Measurements from ENCODE around the gene AURKAIP1.

The AURKAIP1 gene

GRCh38 chr1:1337793-1338147 lies 37.2 kb downstream of the AURKAIP1 start:
- H3K4me3 Mint-ChIP-seq = no peak overlapping the region
- no peaks in the 10 kb centered on the region for H3K27me3 Mint-ChIP-seq
- no peaks in the 10 kb centered on the region for H3K4me1 Mint-ChIP-seq
- no peak for DNase-seq
- H3K36me3 Mint-ChIP-seq = peaks cover 30 to 45% of the 10 kb centered on the region in 2 donors
- peak; percentile 75 to 78 for ATAC-seq (replicated peaks)
- no peaks in the 10 kb centered on the region for H3K9me3 Mint-ChIP-seq
- H3K27ac Mint-ChIP-seq = no peak overlapping the region

- peaks cover 30 to 45% of the 10 kb centered on the region in 2 donors for H3K36me3 Mint-ChIP-seq
- no peaks in the 10 kb centered on the region for H3K9me3 Mint-ChIP-seq
- ATAC-seq (replicated peaks) (no peak), DNase-seq (no peak)
- no peak overlapping the region for H3K27ac Mint-ChIP-seq
- no peak overlapping the region for H3K4me3 Mint-ChIP-seq
- no peaks in the 10 kb centered on the region for H3K4me1 Mint-ChIP-seq
- H3K27me3 Mint-ChIP-seq = no peaks in the 10 kb centered on the region
Measured at GRCh38 chr1:1336931-1337792, 37.8 kb downstream of the AURKAIP1 start.

- H3K9me3 Mint-ChIP-seq = no peaks in the 10 kb centered on the region
- H3K27me3 Mint-ChIP-seq = no peaks in the 10 kb centered on the region
- no peak for DNase-seq
- H3K4me1 Mint-ChIP-seq = no peaks in the 10 kb centered on the region
- H3K4me3 Mint-ChIP-seq = no peak overlapping the region
- H3K36me3 Mint-ChIP-seq = peaks cover 27 to 42% of the 10 kb centered on the region in 2 donors
- H3K27ac Mint-ChIP-seq = no peak overlapping the region
- ATAC-seq (replicated peaks) = no peak
Measured at GRCh38 chr1:1336446-1336845, 38.6 kb downstream of the AURKAIP1 start.

- peaks cover 0 to 1% of the 10 kb centered on the region in 2 donors for H3K4me1 Mint-ChIP-seq
- no peak overlapping the region for H3K4me3 Mint-ChIP-seq
- no peak for DNase-seq
- no peak overlapping the region for H3K27ac Mint-ChIP-seq
- H3K9me3 Mint-ChIP-seq = no peaks in the 10 kb centered on the region
- ATAC-seq (replicated peaks) = no peak
- no peaks in the 10 kb centered on the region for H3K27me3 Mint-ChIP-seq
- peaks cover 22 to 36% of the 10 kb centered on the region in 2 donors for H3K36me3 Mint-ChIP-seq
Measured at GRCh38 chr1:1335792-1336248, 39.2 kb downstream of the AURKAIP1 start.

GRCh38 chr1:1335283-1335682 lies 39.7 kb downstream of the AURKAIP1 start:
- no peak overlapping the region for H3K4me3 Mint-ChIP-seq

GRCh38 chr1:1334835-1335234 lies 40.2 kb downstream of the AURKAIP1 start:
- Mint-ChIP-seq H3K4me1 (peaks cover 0 to 4% of the 10 kb centered on the region in 2 donors), H3K27me3 (no peaks in the 10 kb centered on the region), H3K9me3 (no peaks in the 10 kb centered on the region), H3K36me3 (peaks cover 16 to 27% of the 10 kb centered on the region in 2 donors), H3K27ac (no peak overlapping the region), H3K4me3 (no peak overlapping the region)
- no peak for DNase-seq
- ATAC-seq (replicated peaks) = no peak

More at GRCh38 chr1:1335283-1335682, 39.7 kb downstream of the AURKAIP1 start:
- Mint-ChIP-seq H3K36me3 (peaks cover 21 to 30% of the 10 kb centered on the region in 2 donors), H3K27me3 (no peaks in the 10 kb centered on the region), H3K27ac (no peak overlapping the region), H3K4me1 (peaks cover 0 to 2% of the 10 kb centered on the region in 2 donors), H3K9me3 (no peaks in the 10 kb centered on the region)
- no peak for DNase-seq
- no peak for ATAC-seq (replicated peaks)

GRCh38 chr1:1333551-1334241 lies 41.3 kb downstream of the AURKAIP1 start:
- H3K27ac Mint-ChIP-seq = peak overlapping the region; percentile 37
- H3K9me3 Mint-ChIP-seq = no peaks in the 10 kb centered on the region
- H3K4me3 Mint-ChIP-seq = no peak overlapping the region
- no peak for DNase-seq
- no peak for ATAC-seq (replicated peaks)
- H3K36me3 Mint-ChIP-seq = peaks cover 15 to 24% of the 10 kb centered on the region in 2 donors
- no peaks in the 10 kb centered on the region for H3K27me3 Mint-ChIP-seq
- H3K4me1 Mint-ChIP-seq = peaks cover 0 to 6% of the 10 kb centered on the region in 2 donors

GRCh38 chr1:1332774-1333480 lies 42.1 kb downstream of the AURKAIP1 start:
- Mint-ChIP-seq H3K27me3 (no peaks in the 10 kb centered on the region), H3K4me1 (peaks cover 0 to 6% of the 10 kb centered on the region in 2 donors), H3K27ac (no peak overlapping the region), H3K36me3 (peaks cover 9 to 17% of the 10 kb centered on the region in 2 donors), H3K9me3 (no peaks in the 10 kb centered on the region), H3K4me3 (no peak overlapping the region)
- peak in 1 of 2 donors; percentile 6 for ATAC-seq (replicated peaks)
- DNase-seq = no peak

- H3K4me1 Mint-ChIP-seq = peaks cover 2 to 9% of the 10 kb centered on the region in 2 donors
- H3K4me3 Mint-ChIP-seq = no peak overlapping the region
- ATAC-seq (replicated peaks) = peak in 1 of 2 donors; percentile 5
Measured at GRCh38 chr1:1332031-1332755, 42.8 kb downstream of the AURKAIP1 start.

GRCh38 chr1:1331068-1331965 lies 43.7 kb downstream of the AURKAIP1 start, which contains the start of gene TAS1R3:
TAS1R3 (plus strand) TSS chr1:1331280; CDS start chr1:1331346, 66 bp downstream.
- H3K27ac Mint-ChIP-seq = peak within 1 kb of the TSS; percentile 49
- no peaks in the 10 kb centered on the region for H3K9me3 Mint-ChIP-seq
- H3K4me3 Mint-ChIP-seq = no peak within 1 kb of the TSS
- no peaks in the 10 kb centered on the region for H3K27me3 Mint-ChIP-seq
- ATAC-seq (replicated peaks) (no peak), DNase-seq (no peak)
- peaks cover 11% of the 10 kb centered on the region in 2 donors for H3K4me1 Mint-ChIP-seq
- H3K36me3 Mint-ChIP-seq = peaks cover 6 to 13% of the 10 kb centered on the region in 2 donors

More at GRCh38 chr1:1332031-1332755, 42.8 kb downstream of the AURKAIP1 start:
- H3K36me3 Mint-ChIP-seq = peaks cover 7 to 15% of the 10 kb centered on the region in 2 donors
- no peak overlapping the region for H3K27ac Mint-ChIP-seq
- no peaks in the 10 kb centered on the region for H3K9me3 Mint-ChIP-seq
- no peak for DNase-seq
- H3K27me3 Mint-ChIP-seq = no peaks in the 10 kb centered on the region

GRCh38 chr1:1330366-1331067 lies 44.5 kb downstream of the AURKAIP1 start:
- ATAC-seq (replicated peaks) (no peak), DNase-seq (no peak)
- Mint-ChIP-seq H3K27me3 (no peaks in the 10 kb centered on the region), H3K9me3 (no peaks in the 10 kb centered on the region), H3K27ac (peak overlapping the region; percentile 49), H3K36me3 (peaks cover 6 to 13% of the 10 kb centered on the region in 2 donors), H3K4me1 (peaks cover 17 to 19% of the 10 kb centered on the region in 2 donors), H3K4me3 (no peak overlapping the region)

Measured in stimulated activated naive B cell treated with anti-CD40 and anti-IgM and Interleukin-4, amounts not matched to agents 10 μg/mL and 1 μg/mL and 100 μg/mL, for 72 hours (primary cell).